GM13976 (cell line): Measurements from ENCODE around the gene DENND5B.
"Not testable (repeated sequence)": the region's sequence is repeated elsewhere in the genome, so short reads cannot be mapped to it uniquely, and the experiment has no call there.

ENCODE experiments used
- DNase-seq: peaks from one replicate; pipeline ENCODE4 v3.0.0; 2012; ENCODE audit warnings: low spot score
- CTCF ChIP-seq: IDR thresholded peaks from 2 replicates; pipeline ENCODE4 v1.5.1; 2012; ENCODE audit warnings: borderline replicate concordance, mild to moderate bottlenecking; ENCODE audit not compliant: insufficient read depth; ENCODE audit errors: extremely low read depth, missing control alignments, control extremely low read depth
- in situ Hi-C: fragments of 300-500 bp; cut with MboI; formaldehyde crosslinking; loops from one replicate; pipeline ENCODE4 v1.12.0; 2022; ENCODE audit warnings: low sequenced_read_pairs, mixed read lengths, inconsistent platforms; ENCODE audit not compliant: unreplicated experiment

DENND5B gene

GRCh38 chr12:31504625-31505222, 86.2 kb downstream of the DENND5B start:
- DNase-seq: no peak
- in situ Hi-C loops: no loop called here

GRCh38 chr12:31501014-31501413, 89.9 kb downstream of the DENND5B start:
- DNase-seq, in situ Hi-C loops: not testable (repeated sequence)

More at GRCh38 chr12:31504625-31505222, 86.2 kb downstream of the DENND5B start:
- TF ChIP-seq CTCF: no peak

- DNase-seq: no peak
- no peak for TF ChIP-seq CTCF
- in situ Hi-C loops: loop anchor here (25.0 kb wide), 1 partner anchor 88 kb away; the partner anchor contains the start of gene DENND5B
Observed at GRCh38 chr12:31499567-31499966, 91.4 kb downstream of the DENND5B start.

- TF ChIP-seq CTCF: no peak
- in situ Hi-C loops: loop anchor here (25.0 kb wide), 1 partner anchor 89 kb away; the partner anchor contains the start of gene DENND5B
- DNase-seq: no peak
Observed at GRCh38 chr12:31498424-31498823, 92.5 kb downstream of the DENND5B start.

GRCh38 chr12:31496257-31496656, 94.7 kb downstream of the DENND5B start:
- in situ Hi-C loops: loop anchor here (25.0 kb wide), 1 partner anchor 91 kb away; the partner anchor contains the start of gene DENND5B
- no peak for TF ChIP-seq CTCF
- no peak for DNase-seq

GRCh38 chr12:31494455-31494854, 96.5 kb downstream of the DENND5B start:
- TF ChIP-seq CTCF: no peak
- no peak for DNase-seq
- in situ Hi-C loops: loop anchor here (25.0 kb wide), 1 partner anchor 93 kb away; the partner anchor contains the start of gene DENND5B

GRCh38 chr12:31492599-31493196, 98.2 kb downstream of the DENND5B start:
- in situ Hi-C loops: loop anchor here (25.0 kb wide), 1 partner anchor 95 kb away; the partner anchor contains the start of gene DENND5B
- no peak for TF ChIP-seq CTCF
- DNase-seq: no peak
